Pancreas (tissue), 10 donors: Measurements from ENCODE around the gene CHRNA4. TPM values are rescaled to one million over a fixed set of nuclear protein-coding genes. Genes with fewer than 3 reads are reported as not detected.
A peak's percentile ranks its signal among the peaks of the same experiment; 100 is the strongest.

Experiments used
- ATAC-seq, 4 donors: fragments of 200-7000 bp; cut with Tn5 transposase; one replicate each; pipeline versions ENCODE4 v1.8.0 to v1.9.1; 2020; ENCODE audit warnings: mild to moderate bottlenecking in 4 of 4, moderate library complexity in 4 of 4
- DNase-seq, 6 donors: peaks; one replicate each; pipeline ENCODE4 v3.0.0-alpha.2; 2020
- FAIRE-seq: peaks from 2 replicates; lab custom pipeline; 2012; peaks lifted over from hg19 to GRCh38; lab: Jason Lieb, UNC
- H3K27ac ChIP-seq, 4 donors: fragments of 200-600 bp; sonication (generic); 1 replicate in 3 of 4; 2 replicates in 1 of 4; pipeline versions ENCODE4 v1.5.0 to v1.8.0; 2020
- H3K27me3 ChIP-seq, 4 donors: fragments of 200-600 bp; one replicate each; pipeline ENCODE4 v1.8.0; 2021
- H3K36me3 ChIP-seq, 3 donors: fragments of 200-600 bp; sonication (generic) in 1 of 3; one replicate each; pipeline versions ENCODE4 v1.5.0 to v1.8.0; 2020 to 2021
- H3K4me1 ChIP-seq, 3 donors: fragments of 200-600 bp; one replicate each; pipeline ENCODE4 v1.8.0; 2021
- H3K4me3 ChIP-seq, 4 donors: fragments of 200-600 bp; sonication (generic) in 2 of 4; one replicate each; pipeline versions ENCODE4 v1.5.0 to v1.8.0; 2020 to 2021
- H3K9me3 ChIP-seq, 4 donors: fragments of 200-600 bp; one replicate each; pipeline ENCODE4 v1.8.0; 2021
- whole genome bisulfite sequencing, 2 donors: extraction: QIAGEN DNeasy Blood & Tissue Kit; methylation state at CpG; one replicate each; pipeline ENCODE4 v1.1.7; 2013; 5-methylcytosine and 5-hydroxymethylcytosine counted together
- intact Hi-C, 3 donors: fragments of 100-400 bp; cut with DNase I; formaldehyde crosslinking; loops; one replicate each; pipeline versions ENCODE4 v1.11.1 to v1.14.2; 2022
- polyA plus RNA-seq, 2 donors: library from polyadenylated mRNA; stranded (reverse); fragments of 200-250 nt; gene quantifications; one replicate each; pipeline ENCODE4 v1.2.3, GENCODE V29; 2013
- total RNA-seq, 6 donors: library from RNA; stranded (reverse); fragmentation: NEBNext Ultra II Directional in 4 of 6; extraction: Animal tissue kit (Norgen Biotek cat#: 25700) in 4 of 6; gene quantifications; one replicate each; pipeline versions ENCODE4 v1.2.1 to v1.2.4, GENCODE V29; 2021 to 2023
- TF ChIP-seq, protein P1 (sequence below), 4 donors: fragments of 200-600 bp; sonication (generic) in 3 of 4; IDR thresholded peaks; one replicate each; pipeline versions ENCODE4 v1.5.0 to v1.8.0; 2021; ENCODE audit warnings: antibody characterized with exemption in 4 of 4
- donor health status: healthy with polysubstance abuse.
- donor health status: DM: no; HTN: no; CAD: no; lungs with moderate emphysema.
- donor health status: DM: no; HTN: no; CAD: no.
- donor health status: control.
- donor health status: control.
- donor health status: Bipolar disorder and iron deficiency.
- donor health status: DM: yes; HTN: yes; CAD: no.
- donor health status: DM: no; HTN: no; CAD: no.
- donor health status: DM: no; HTN: no; CAD: no.
- donor health status: DM: yes; HTN: yes; CAD: no.

Gene CHRNA4
- total and polyA plus RNA-seq, 8 donors = 0.02 to 0.47 TPM; not detected in 6

- H3K4me1 ChIP-seq = no peaks in the 10 kb centered on the region
- H3K27ac ChIP-seq = no peak overlapping the region
- DNase-seq (peak in 1 of 6 donors; percentile 11), FAIRE-seq (no peak), ATAC-seq (no peak)
- intact Hi-C loops = no loop called here
- H3K36me3 ChIP-seq = no peaks in the 10 kb centered on the region
- peaks cover 0 to 7% (median 0%) of the 10 kb centered on the region in 4 donors for H3K27me3 ChIP-seq
- H3K4me3 ChIP-seq = no peak overlapping the region
- TF ChIP-seq, protein P1, sequence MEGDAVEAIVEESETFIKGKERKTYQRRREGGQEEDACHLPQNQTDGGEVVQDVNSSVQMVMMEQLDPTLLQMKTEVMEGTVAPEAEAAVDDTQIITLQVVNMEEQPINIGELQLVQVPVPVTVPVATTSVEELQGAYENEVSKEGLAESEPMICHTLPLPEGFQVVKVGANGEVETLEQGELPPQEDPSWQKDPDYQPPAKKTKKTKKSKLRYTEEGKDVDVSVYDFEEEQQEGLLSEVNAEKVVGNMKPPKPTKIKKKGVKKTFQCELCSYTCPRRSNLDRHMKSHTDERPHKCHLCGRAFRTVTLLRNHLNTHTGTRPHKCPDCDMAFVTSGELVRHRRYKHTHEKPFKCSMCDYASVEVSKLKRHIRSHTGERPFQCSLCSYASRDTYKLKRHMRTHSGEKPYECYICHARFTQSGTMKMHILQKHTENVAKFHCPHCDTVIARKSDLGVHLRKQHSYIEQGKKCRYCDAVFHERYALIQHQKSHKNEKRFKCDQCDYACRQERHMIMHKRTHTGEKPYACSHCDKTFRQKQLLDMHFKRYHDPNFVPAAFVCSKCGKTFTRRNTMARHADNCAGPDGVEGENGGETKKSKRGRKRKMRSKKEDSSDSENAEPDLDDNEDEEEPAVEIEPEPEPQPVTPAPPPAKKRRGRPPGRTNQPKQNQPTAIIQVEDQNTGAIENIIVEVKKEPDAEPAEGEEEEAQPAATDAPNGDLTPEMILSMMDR (IDR thresholded peaks at IDR 0.05) = no peak
- WGBS, 2 donors = 76 to 88% methylated on average over 13 of the region's 13 CpGs
- H3K9me3 ChIP-seq = no peaks in the 10 kb centered on the region
Observed at GRCh38 chr20:63387393-63387792, 26.2 kb upstream of the CHRNA4 start.

- TF ChIP-seq, protein P1 (IDR thresholded peaks at IDR 0.05) = no peak
- Histone ChIP-seq H3K4me1 (no peaks in the 10 kb centered on the region), H3K27me3 (peaks cover 0 to 15% (median under 1%) of the 10 kb centered on the region in 4 donors), H3K27ac (no peak overlapping the region), H3K36me3 (no peaks in the 10 kb centered on the region), H3K9me3 (no peaks in the 10 kb centered on the region), H3K4me3 (no peak overlapping the region)
- FAIRE-seq = no peak
- intact Hi-C loops = no loop called here
- peak in 1 of 6 donors; percentile 17 for DNase-seq
- 80 to 87% methylated on average over 18 of the region's 18 CpGs for WGBS, 2 donors
- no peak for ATAC-seq
Observed at GRCh38 chr20:63386491-63386890, 25.3 kb upstream of the CHRNA4 start.

DNA sequence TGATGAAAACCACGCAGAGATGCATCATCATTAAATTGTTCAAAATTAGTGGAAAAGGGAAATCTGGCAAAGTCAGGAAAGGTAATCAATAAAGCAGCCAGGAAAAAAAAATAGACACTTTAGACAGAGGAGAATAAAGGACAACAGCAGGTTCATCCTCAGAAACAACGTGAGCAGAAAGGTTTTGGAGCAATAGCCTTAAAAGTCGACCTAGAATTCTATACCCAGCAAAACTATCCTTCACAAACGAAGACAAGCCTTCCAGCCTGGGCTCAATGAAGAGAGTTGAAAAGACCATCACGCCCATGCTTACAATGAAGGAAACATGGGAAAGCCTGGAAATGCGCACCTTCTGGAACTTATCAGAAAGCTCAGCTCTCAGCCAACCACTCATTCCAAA lies 24.7 kb upstream of the CHRNA4 start:
- H3K4me1 ChIP-seq = no peaks in the 10 kb centered on the region
- H3K27ac ChIP-seq = no peak overlapping the region
- H3K36me3 ChIP-seq = no peaks in the 10 kb centered on the region
- H3K27me3 ChIP-seq = peaks cover 0 to 15% (median 2%) of the 10 kb centered on the region in 4 donors
- DNase-seq (no peak), ATAC-seq (no peak), FAIRE-seq (no peak)
- 69 to 73% methylated on average over 6 of the region's 6 CpGs for WGBS, 2 donors
- H3K4me3 ChIP-seq = no peak overlapping the region
- no peaks in the 10 kb centered on the region for H3K9me3 ChIP-seq
- TF ChIP-seq, protein P1 (IDR thresholded peaks at IDR 0.05) = no peak
- intact Hi-C loops = no loop called here

DNA sequence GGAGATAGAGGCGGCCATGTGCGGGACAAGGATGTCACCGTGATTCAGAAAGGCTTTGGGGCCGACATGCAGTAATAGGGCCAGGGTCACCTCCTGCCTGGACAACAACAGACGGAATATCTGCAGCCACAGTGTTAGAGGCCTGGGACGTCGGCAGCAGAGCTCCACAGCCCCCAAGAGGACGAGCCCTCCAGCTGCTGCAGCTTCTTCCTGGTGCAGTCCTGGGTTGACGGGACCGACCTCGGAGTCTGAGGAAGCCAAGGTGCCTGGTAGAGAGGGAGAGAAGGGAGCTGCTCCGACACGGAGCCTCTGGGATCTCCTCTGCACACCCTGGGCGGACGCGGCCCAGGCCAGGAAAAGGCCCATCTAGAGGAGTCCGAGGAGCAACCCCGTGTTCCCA lies 23.2 kb upstream of the CHRNA4 start:
- ATAC-seq (no peak), FAIRE-seq (no peak), DNase-seq (peak in 1 of 6 donors; percentile 22)
- H3K27ac ChIP-seq = no peak overlapping the region
- no peaks in the 10 kb centered on the region for H3K4me1 ChIP-seq
- WGBS, 2 donors = 44 to 57% methylated on average over 18 of the region's 18 CpGs
- no peak overlapping the region for H3K4me3 ChIP-seq
- no peaks in the 10 kb centered on the region for H3K9me3 ChIP-seq
- TF ChIP-seq, protein P1 (IDR thresholded peaks at IDR 0.05) = no peak
- H3K27me3 ChIP-seq = peaks cover 0 to 15% (median 2%) of the 10 kb centered on the region in 4 donors
- no peaks in the 10 kb centered on the region for H3K36me3 ChIP-seq
- intact Hi-C loops = loop anchor here in 1 of 3 donors (5.0 kb wide), 1 partner anchor 77 kb away; no protein-coding TSS in a partner anchor

GRCh38 chr20:63383556-63383955 lies 22.4 kb upstream of the CHRNA4 start:
- peaks cover 0 to 15% (median 2%) of the 10 kb centered on the region in 4 donors for H3K27me3 ChIP-seq
- DNase-seq (peak in 1 of 6 donors; percentile 34), FAIRE-seq (no peak), ATAC-seq (no peak)
- intact Hi-C loops = loop anchor here in 2 of 3 donors (2.0 to 5.0 kb wide), 2 partner anchors 75 to 76 kb away; no protein-coding TSS in a partner anchor
- H3K4me1 ChIP-seq = no peaks in the 10 kb centered on the region
- TF ChIP-seq, protein P1 (IDR thresholded peaks at IDR 0.05) = no peak
- 27 to 38% methylated on average over 11 of the region's 11 CpGs for WGBS, 2 donors
- H3K36me3 ChIP-seq = no peaks in the 10 kb centered on the region
- H3K4me3 ChIP-seq = no peak overlapping the region
- no peaks in the 10 kb centered on the region for H3K9me3 ChIP-seq
- H3K27ac ChIP-seq = no peak overlapping the region
